ENCODE data around the gene SCGB1D1. TPM values are rescaled to one million over a fixed set of nuclear protein-coding genes. Genes with fewer than 3 reads are reported as not detected.

SCGB1D1 gene
- polyA plus RNA-seq, 12 donors: not detected

DNA sequence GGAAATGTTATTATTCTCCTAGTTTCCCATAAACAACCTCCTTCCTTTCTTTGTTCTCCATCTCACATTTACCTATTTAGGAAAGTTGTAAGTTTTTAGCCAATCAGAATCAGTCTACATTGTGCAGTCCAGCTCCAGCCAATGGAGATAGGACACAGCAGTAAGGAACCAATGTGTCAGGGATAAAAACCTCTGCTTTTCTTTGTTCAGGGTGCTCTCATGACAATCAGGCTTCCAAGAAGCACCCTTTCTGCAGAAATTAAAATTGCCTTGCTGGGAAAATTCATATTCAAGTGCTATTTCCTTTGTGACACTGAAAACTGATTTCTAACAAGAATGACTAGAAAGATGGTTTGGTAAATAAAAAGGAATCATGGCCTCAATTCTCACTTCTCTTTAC is 33.1 kb downstream of the SCGB1D1 start:
- DNase-seq: no peak

DNA sequence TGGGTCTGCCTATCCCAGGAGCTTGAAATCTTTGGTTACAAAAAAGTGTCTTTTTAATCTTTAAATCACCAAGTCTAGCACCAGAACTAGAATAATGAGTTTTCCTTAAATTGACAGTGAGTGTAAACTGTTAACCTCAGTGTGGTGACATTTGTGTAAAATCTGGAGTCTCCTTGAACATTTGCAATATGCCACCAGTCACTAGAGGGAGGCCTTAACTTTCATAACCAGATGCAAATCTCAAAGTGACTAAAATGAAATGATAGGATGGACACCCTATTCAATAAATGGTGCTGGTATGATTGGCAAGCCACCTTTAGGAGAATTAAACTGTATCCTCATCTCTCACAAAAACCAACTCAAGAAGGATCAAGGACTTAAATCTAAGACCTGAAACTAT is 43.7 kb downstream of the SCGB1D1 start:
- no peak for DNase-seq

DNA sequence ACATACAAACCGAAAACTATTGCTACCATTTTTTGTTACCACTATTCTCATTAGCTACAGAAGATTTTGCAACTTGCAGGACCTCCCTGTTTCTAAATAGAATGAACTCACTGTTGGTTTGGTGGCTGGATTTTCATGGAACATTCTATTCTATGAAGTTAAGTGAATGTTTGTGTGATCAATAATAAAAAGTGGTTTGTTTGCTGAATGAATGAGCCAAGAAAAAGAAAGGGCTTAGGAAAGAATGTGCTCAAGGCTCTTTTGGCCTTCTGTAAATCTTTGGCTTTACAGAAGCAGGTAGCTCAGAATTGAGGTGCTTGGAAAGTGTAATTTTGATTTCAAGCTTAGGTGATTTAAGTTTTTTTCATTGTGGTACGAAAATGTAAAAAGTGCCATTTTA is 46.2 kb downstream of the SCGB1D1 start:
- no peak for DNase-seq

- DNase-seq: no peak
These were observed 47.5 kb downstream of the SCGB1D1 start for GRCh38 chr11:62237499-62237898.

GRCh38 chr11:62238151-62238550 is 48.1 kb downstream of the SCGB1D1 start:
- no peak for DNase-seq

- DNase-seq: no peak
These were observed 51.1 kb downstream of the SCGB1D1 start for GRCh38 chr11:62241095-62241494.

GRCh38 chr11:62242021-62242420 is 52.0 kb downstream of the SCGB1D1 start, which contains the start of gene SCGB1D2:
SCGB1D2 (plus strand) TSS chr11:62242239; CDS start chr11:62242308, 69 bp downstream.
- DNase-seq: no peak

Other genes starting within 250 kb of the SCGB1D1 start
- 1 to 10 TPM in 11 of 12 donors, not detected in 1; 2.4 to 8.2 (median 3.5) TPM for gene BEST1, start 239.9 kb upstream of the SCGB1D1 start, polyA plus RNA-seq (ENCODE audit: insufficient read length in 12 of 12)
- 1,000 to 10,000 TPM in 11 of 12 donors, not detected in 1; 1,211 to 2,107 (median 1,338) TPM for gene FTH1, start 222.6 kb upstream of the SCGB1D1 start, polyA plus RNA-seq (ENCODE audit: insufficient read length in 12 of 12)
- 10 to 100 TPM in 11 of 12 donors, not detected in 1; 13.3 to 28.5 (median 17.0) TPM for gene INCENP, start 66.2 kb upstream of the SCGB1D1 start, polyA plus RNA-seq (ENCODE audit: insufficient read length in 12 of 12)
- under 1 TPM in 1 of 12 donors, not detected in 11; 0.24 TPM for gene SCGB2A1, start 18.5 kb downstream of the SCGB1D1 start, polyA plus RNA-seq (ENCODE audit: insufficient read length in 12 of 12)
- under 1 TPM in 1 of 12 donors, not detected in 11; 0.34 TPM for gene SCGB1D2, start 52.0 kb downstream of the SCGB1D1 start, polyA plus RNA-seq (ENCODE audit: insufficient read length in 12 of 12)
- not detected for gene SCGB2A2, start 79.9 kb downstream of the SCGB1D1 start, polyA plus RNA-seq (ENCODE audit: insufficient read length in 12 of 12)
- gene SCGB1D4, start 108.9 kb downstream of the SCGB1D1 start, polyA plus RNA-seq (ENCODE audit: insufficient read length in 12 of 12): not detected
- gene ASRGL1, start 147.2 kb downstream of the SCGB1D1 start, polyA plus RNA-seq (ENCODE audit: insufficient read length in 12 of 12): 10 to 100 TPM in 1 of 12 donors, 1 to 10 TPM in 10, not detected in 1; 2.1 to 19.4 (median 3.7) TPM
- gene SCGB1A1, start 228.8 kb downstream of the SCGB1D1 start, polyA plus RNA-seq (ENCODE audit: insufficient read length in 12 of 12): not detected